IMR-90 (cell line): ENCODE data around the gene DPH7. TPM values are rescaled to one million over a fixed set of nuclear protein-coding genes. Genes with fewer than 3 reads are reported as not detected.

ENCODE experiments used
- ATAC-seq: fragments of 200-7000 bp; cut with Tn5 transposase; 2 replicates; pipeline ENCODE4 v1.9.1; 2020; ENCODE audit warnings: low read depth, mild to moderate bottlenecking, moderate library complexity
- BruUV-seq: library from RNA; stranded (reverse); fragments of 400-500 nt; replicated peaks from 2 replicates; lab custom pipeline; 2021; lab: Mats Ljungman, UMichigan
- CTCF ChIA-PET: fragments of 300-600 bp; formaldehyde crosslinking; extraction: SDS; loops from one replicate; lab custom pipeline; 2021; ENCODE audit warnings: antibody characterized with exemption; lab: Yijun Ruan, JAX
- POLR2A ChIA-PET: fragments of 300-600 bp; sonication (Branson Sonifier 250); formaldehyde crosslinking; loops from one replicate; lab custom pipeline; 2022; ENCODE audit warnings: antibody characterized with exemption; ENCODE audit not compliant: unreplicated experiment; lab: Charles Lee
- DNase-seq: peaks from one replicate; pipeline ENCODE4 v3.0.0; 2013
- H2AFZ ChIP-seq: replicated peaks from 2 replicates; pipeline ENCODE3; 2013; ENCODE audit warnings: low read length, mild to moderate bottlenecking; ENCODE audit not compliant: poor library complexity
- H2AK5ac ChIP-seq: 2 replicates; pipeline ENCODE4 v1.6.1; 2013; ENCODE audit warnings: low read depth, low read length, inconsistent platforms
- H2AK9ac ChIP-seq: replicated peaks from 2 replicates; pipeline ENCODE3; 2013; ENCODE audit warnings: mild to moderate bottlenecking, low read depth, low read length, moderate library complexity; ENCODE audit not compliant: poor library complexity
- H2BK120ac ChIP-seq: 2 replicates; pipeline ENCODE4 v1.6.1; 2013; ENCODE audit warnings: low read depth, low read length, inconsistent platforms
- H2BK15ac ChIP-seq: 3 replicates; pipeline ENCODE4 v1.6.1; 2013; ENCODE audit warnings: low read depth, low read length, inconsistent platforms
- H2BK20ac ChIP-seq: 2 replicates; pipeline ENCODE4 v1.6.1; 2013; ENCODE audit warnings: low read depth, mild to moderate bottlenecking, inconsistent platforms, low read length, moderate library complexity
- H2BK5ac ChIP-seq: 2 replicates; pipeline ENCODE4 v1.6.1; 2013; ENCODE audit warnings: mild to moderate bottlenecking, low read depth, low read length, inconsistent platforms; ENCODE audit not compliant: poor library complexity, severe bottlenecking
- H3K14ac ChIP-seq: replicated peaks from 2 replicates; pipeline ENCODE4 v1.6.1; 2013; ENCODE audit warnings: low read depth, low read length, inconsistent platforms
- H3K18ac ChIP-seq: 2 replicates; pipeline ENCODE4 v1.6.1; 2013; ENCODE audit warnings: low read depth, low read length, control low read depth
- H3K23ac ChIP-seq: 2 replicates; pipeline ENCODE4 v1.6.1; 2013; ENCODE audit warnings: low read depth, low read length, inconsistent platforms
- H3K27ac ChIP-seq: 2 replicates; pipeline ENCODE4 v1.5.1; 2013; ENCODE audit warnings: mild to moderate bottlenecking, control low read depth, low read length; ENCODE audit not compliant: insufficient read depth
- H3K27me3 ChIP-seq: 2 replicates; pipeline ENCODE4 v1.6.1; 2013; ENCODE audit warnings: low read length; ENCODE audit not compliant: control insufficient read depth, insufficient read depth
- H3K36me3 ChIP-seq: 2 replicates; pipeline ENCODE4 v1.6.1; 2013; ENCODE audit warnings: low read length, mixed read lengths; ENCODE audit not compliant: control insufficient read depth, insufficient read depth
- H3K4ac ChIP-seq: 2 replicates; pipeline ENCODE4 v1.6.1; 2013; ENCODE audit warnings: low read depth, low read length, inconsistent platforms
- H3K4me1 ChIP-seq: 2 replicates; pipeline ENCODE4 v1.6.1; 2013; ENCODE audit warnings: low read length, mixed read lengths; ENCODE audit not compliant: control insufficient read depth, insufficient read depth
- H3K4me2 ChIP-seq: 2 replicates; pipeline ENCODE4 v1.6.1; 2013; ENCODE audit warnings: low read depth, mild to moderate bottlenecking, control low read depth, low read length, moderate library complexity
- H3K4me3 ChIP-seq: 2 replicates; pipeline ENCODE4 v1.5.1; 2013; ENCODE audit warnings: low read depth, mild to moderate bottlenecking, control low read depth, low read length, moderate library complexity; ENCODE audit not compliant: insufficient read depth
- H3K56ac ChIP-seq: 2 replicates; pipeline ENCODE4 v1.6.1; 2013; ENCODE audit warnings: low read length, inconsistent platforms; ENCODE audit not compliant: insufficient read depth; ENCODE audit errors: extremely low read depth
- H3K79me1 ChIP-seq, 2 experiments: 2 replicates each; pipeline ENCODE4 v1.6.1; 2013; ENCODE audit warnings: low read length in 2 of 2, inconsistent platforms in 1 of 2, low read depth in 1 of 2
- H3K9ac ChIP-seq: 2 replicates; pipeline ENCODE4 v1.6.1; 2013; ENCODE audit warnings: low read depth, low read length, control low read depth
- H3K9me1 ChIP-seq: 2 replicates; pipeline ENCODE4 v1.6.1; 2013; ENCODE audit warnings: low read length, inconsistent platforms; ENCODE audit not compliant: insufficient read depth
- H3K9me3 ChIP-seq: 2 replicates; pipeline ENCODE4 v1.6.1; 2013; ENCODE audit warnings: low read length; ENCODE audit not compliant: control insufficient read depth, insufficient read depth
- H4K20me1 ChIP-seq: 2 replicates; pipeline ENCODE4 v1.6.1; 2013; ENCODE audit warnings: low read length, inconsistent platforms; ENCODE audit not compliant: insufficient read depth
- H4K5ac ChIP-seq: 2 replicates; pipeline ENCODE4 v1.6.1; 2013; ENCODE audit warnings: mild to moderate bottlenecking, low read depth, low read length, control low read depth
- H4K8ac ChIP-seq, 2 experiments: 2 replicates each; pipeline ENCODE4 v1.6.1; 2013; ENCODE audit warnings: low read depth in 2 of 2, low read length in 2 of 2, control low read depth in 1 of 2, inconsistent platforms in 1 of 2
- H4K91ac ChIP-seq: 2 replicates; pipeline ENCODE4 v1.6.1; 2013; ENCODE audit warnings: low read depth, low read length, inconsistent platforms; ENCODE audit not compliant: insufficient read depth
- BHLHE40 ChIP-seq: fragments of 150-350 bp; IDR thresholded peaks from 2 replicates; pipeline ENCODE4 v1.6.1; 2016; ENCODE audit warnings: mild to moderate bottlenecking, low read depth, low read length
- CEBPB ChIP-seq: IDR thresholded peaks from 2 replicates; pipeline ENCODE4 v1.6.1; 2012; ENCODE audit warnings: low read depth, low read length, improper control_type of control experiment
- CHD1 ChIP-seq: IDR thresholded peaks from 2 replicates; pipeline ENCODE4 v1.6.1; 2012; ENCODE audit warnings: low read depth, low read length, improper control_type of control experiment
- FOS ChIP-seq: fragments of 150-350 bp; IDR thresholded peaks from 2 replicates; pipeline ENCODE4 v1.6.1; 2016; ENCODE audit warnings: low read depth, low read length
- MAFK ChIP-seq: IDR thresholded peaks from 2 replicates; pipeline ENCODE4 v1.6.1; 2012; ENCODE audit warnings: low read depth, low read length, improper control_type of control experiment
- MAZ ChIP-seq: IDR thresholded peaks from 2 replicates; pipeline ENCODE4 v1.6.1; 2012; ENCODE audit warnings: low read depth, mild to moderate bottlenecking, low read length, improper control_type of control experiment, moderate library complexity, borderline replicate concordance
- MXI1 ChIP-seq: IDR thresholded peaks from 2 replicates; pipeline ENCODE4 v1.6.1; 2012; ENCODE audit warnings: low read depth, mild to moderate bottlenecking, low read length, moderate library complexity, borderline replicate concordance
- NFE2L2 ChIP-seq: fragments of 150-350 bp; IDR thresholded peaks from 2 replicates; pipeline ENCODE4 v1.6.1; 2016; ENCODE audit warnings: low read depth, mild to moderate bottlenecking, low read length
- POLR2A ChIP-seq: IDR thresholded peaks from 2 replicates; pipeline ENCODE4 v1.6.1; 2012; ENCODE audit warnings: mild to moderate bottlenecking, low read depth, low read length
- RAD21 ChIP-seq: IDR thresholded peaks from 2 replicates; pipeline ENCODE4 v1.6.1; 2012; ENCODE audit warnings: low read length, improper control_type of control experiment
- RCOR1 ChIP-seq: IDR thresholded peaks from 2 replicates; pipeline ENCODE4 v1.6.1; 2012; ENCODE audit warnings: mild to moderate bottlenecking, low read length, improper control_type of control experiment; ENCODE audit not compliant: insufficient replicate concordance
- RFX5 ChIP-seq: IDR thresholded peaks from 2 replicates; pipeline ENCODE4 v1.8.0; 2012; ENCODE audit warnings: low read depth, mild to moderate bottlenecking, low read length, moderate library complexity
- SMC3 ChIP-seq: fragments of 150-350 bp; IDR thresholded peaks from 2 replicates; pipeline ENCODE4 v1.6.1; 2016; ENCODE audit warnings: low read depth, mild to moderate bottlenecking, antibody characterized with exemption, low read length, moderate library complexity
- WGBS, 2 experiments: methylation state at CpG; one replicate each; pipeline versions ENCODE4 v1.1.5 to v1.1.7; 2013; ENCODE audit warnings: missing lambda C conversion rate in 2 of 2; ENCODE audit not compliant: insufficient read length in 1 of 2; ENCODE audit errors: extremely low coverage in 2 of 2; 5-methylcytosine and 5-hydroxymethylcytosine counted together
- dilution Hi-C: fragments of 300-500 bp; cut with HindIII; formaldehyde crosslinking; loops from one replicate; pipeline ENCODE4 v1.14.3; 2018; ENCODE audit warnings: low sequenced_read_pairs; ENCODE audit not compliant: unreplicated experiment
- in situ Hi-C: fragments of 300-500 bp; cut with MboI; formaldehyde crosslinking; loops from 3 replicates; pipeline ENCODE4 v1.14.3; 2019; ENCODE audit warnings: low sequenced_read_pairs, inconsistent platforms, mixed read lengths
- intact Hi-C: fragments of 100-400 bp; cut with micrococcal nuclease; formaldehyde crosslinking; loops from 2 replicates; pipeline ENCODE4 v1.10.0; 2022
- polyA plus RNA-seq, 3 experiments: library from polyadenylated mRNA; depleted of rRNA; stranded (reverse); fragments of >200 nt; gene quantifications; 2 replicates each; pipeline ENCODE4 v1.2.3, GENCODE V29; 2012; ENCODE audit warnings: low replicate concordance in 1 of 3
- total RNA-seq: library from RNA; depleted of rRNA; stranded (reverse); fragments of >200 nt; gene quantifications from 2 replicates; pipeline ENCODE4 v1.2.3, GENCODE V29; 2012
- TF ChIP-seq, protein P1 (sequence below): fragments of 150-350 bp; IDR thresholded peaks from 2 replicates; pipeline ENCODE4 v1.6.1; 2016; ENCODE audit warnings: low read depth, mild to moderate bottlenecking, low read length, moderate library complexity, borderline replicate concordance
- TF ChIP-seq, protein P2 (sequence below): fragments of 150-350 bp; IDR thresholded peaks from 2 replicates; pipeline ENCODE4 v1.6.1; 2017; ENCODE audit warnings: mild to moderate bottlenecking, antibody characterized with exemption, low read length, low read depth
- TF ChIP-seq, protein P3 (sequence below): conservative IDR thresholded peaks from 2 replicates; pipeline ENCODE4 v1.5.1; 2012; ENCODE audit warnings: mild to moderate bottlenecking, low read depth, low read length, improper control_type of control experiment

The DPH7 gene
- total and polyA plus RNA-seq, 2 of the 4 experiments (the other 2 are of a cell fraction): 12.5 to 33.7 TPM

DNA sequence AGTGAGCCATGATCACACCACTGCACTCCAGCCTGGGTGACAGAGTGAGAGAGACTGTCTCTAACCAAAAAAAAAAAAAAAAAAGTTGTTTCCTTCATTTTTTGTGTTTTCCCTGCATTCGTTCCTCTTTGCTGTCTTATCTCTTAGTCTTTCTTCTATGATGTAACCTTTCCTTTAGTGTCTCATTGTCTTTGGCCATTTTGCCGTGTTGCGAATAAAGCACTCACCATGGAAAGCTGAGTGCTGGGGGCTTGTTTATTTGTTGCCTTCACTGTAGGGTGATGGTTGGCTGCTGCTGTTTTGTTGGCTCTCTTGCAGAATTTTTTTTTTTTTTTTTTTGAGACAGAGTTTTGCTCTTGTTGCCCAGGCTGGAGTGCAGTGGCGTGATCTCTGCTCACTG lies 47.7 kb upstream of the DPH7 start:
- intact Hi-C loops: no loop called here
- peaks cover 77% of the 10 kb centered on the region for H4K20me1 ChIP-seq
- WGBS, 2 experiments: no CpG with 5 or more reads among the region's 4 CpGs
- no peak overlapping the region for H2BK5ac ChIP-seq
- H3K27me3 ChIP-seq: no peaks in the 10 kb centered on the region
- in situ Hi-C loops: no loop called here
- no peak overlapping the region for H3K9ac ChIP-seq
- H3K4me2 ChIP-seq: no peak overlapping the region
- peaks cover 8% of the 10 kb centered on the region for H3K4me1 ChIP-seq
- no peak overlapping the region for H3K18ac ChIP-seq
- TF ChIP-seq RFX5: no peak
- no peak for TF ChIP-seq MXI1
- TF ChIP-seq SMC3: no peak
- no peak for TF ChIP-seq RAD21
- no peak for TF ChIP-seq MAZ
- TF ChIP-seq CEBPB: no peak
- TF ChIP-seq MAFK: no peak
- TF ChIP-seq NFE2L2: no peak
- TF ChIP-seq, protein P1, sequence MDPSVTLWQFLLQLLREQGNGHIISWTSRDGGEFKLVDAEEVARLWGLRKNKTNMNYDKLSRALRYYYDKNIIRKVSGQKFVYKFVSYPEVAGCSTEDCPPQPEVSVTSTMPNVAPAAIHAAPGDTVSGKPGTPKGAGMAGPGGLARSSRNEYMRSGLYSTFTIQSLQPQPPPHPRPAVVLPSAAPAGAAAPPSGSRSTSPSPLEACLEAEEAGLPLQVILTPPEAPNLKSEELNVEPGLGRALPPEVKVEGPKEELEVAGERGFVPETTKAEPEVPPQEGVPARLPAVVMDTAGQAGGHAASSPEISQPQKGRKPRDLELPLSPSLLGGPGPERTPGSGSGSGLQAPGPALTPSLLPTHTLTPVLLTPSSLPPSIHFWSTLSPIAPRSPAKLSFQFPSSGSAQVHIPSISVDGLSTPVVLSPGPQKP: no peak
- no peak for TF ChIP-seq BHLHE40
- no peak for TF ChIP-seq FOS
- no peak for TF ChIP-seq POLR2A
- TF ChIP-seq RCOR1: no peak
- TF ChIP-seq, protein P2, sequence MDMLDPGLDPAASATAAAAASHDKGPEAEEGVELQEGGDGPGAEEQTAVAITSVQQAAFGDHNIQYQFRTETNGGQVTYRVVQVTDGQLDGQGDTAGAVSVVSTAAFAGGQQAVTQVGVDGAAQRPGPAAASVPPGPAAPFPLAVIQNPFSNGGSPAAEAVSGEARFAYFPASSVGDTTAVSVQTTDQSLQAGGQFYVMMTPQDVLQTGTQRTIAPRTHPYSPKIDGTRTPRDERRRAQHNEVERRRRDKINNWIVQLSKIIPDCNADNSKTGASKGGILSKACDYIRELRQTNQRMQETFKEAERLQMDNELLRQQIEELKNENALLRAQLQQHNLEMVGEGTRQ: no peak
- TF ChIP-seq, protein P3, sequence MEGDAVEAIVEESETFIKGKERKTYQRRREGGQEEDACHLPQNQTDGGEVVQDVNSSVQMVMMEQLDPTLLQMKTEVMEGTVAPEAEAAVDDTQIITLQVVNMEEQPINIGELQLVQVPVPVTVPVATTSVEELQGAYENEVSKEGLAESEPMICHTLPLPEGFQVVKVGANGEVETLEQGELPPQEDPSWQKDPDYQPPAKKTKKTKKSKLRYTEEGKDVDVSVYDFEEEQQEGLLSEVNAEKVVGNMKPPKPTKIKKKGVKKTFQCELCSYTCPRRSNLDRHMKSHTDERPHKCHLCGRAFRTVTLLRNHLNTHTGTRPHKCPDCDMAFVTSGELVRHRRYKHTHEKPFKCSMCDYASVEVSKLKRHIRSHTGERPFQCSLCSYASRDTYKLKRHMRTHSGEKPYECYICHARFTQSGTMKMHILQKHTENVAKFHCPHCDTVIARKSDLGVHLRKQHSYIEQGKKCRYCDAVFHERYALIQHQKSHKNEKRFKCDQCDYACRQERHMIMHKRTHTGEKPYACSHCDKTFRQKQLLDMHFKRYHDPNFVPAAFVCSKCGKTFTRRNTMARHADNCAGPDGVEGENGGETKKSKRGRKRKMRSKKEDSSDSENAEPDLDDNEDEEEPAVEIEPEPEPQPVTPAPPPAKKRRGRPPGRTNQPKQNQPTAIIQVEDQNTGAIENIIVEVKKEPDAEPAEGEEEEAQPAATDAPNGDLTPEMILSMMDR: no peak
- TF ChIP-seq CHD1: no peak
- DNase-seq (no peak), ATAC-seq (no peak)
- ChIA-PET CTCF (no interaction called here), POLR2A (no interaction called here)
- no peak overlapping the region for H3K23ac ChIP-seq
- H3K4me3 ChIP-seq: no peak overlapping the region
- H3K9me1 ChIP-seq: peaks cover 10% of the 10 kb centered on the region
- dilution Hi-C loops: no loop called here
- no peak overlapping the region for H2BK20ac ChIP-seq
- H2AFZ ChIP-seq: no peak overlapping the region
- no peak overlapping the region for H4K8ac ChIP-seq
- H2BK120ac ChIP-seq: no peak overlapping the region
- peaks cover 9 to 67% of the 10 kb centered on the region in 2 experiments; a peak in 2 of 4 replicates for H3K79me1 ChIP-seq
- no peak overlapping the region for H3K27ac ChIP-seq
- BruUV-seq: no TSS peak
- no peak overlapping the region for H4K5ac ChIP-seq
- H3K4ac ChIP-seq: no peak overlapping the region
- H3K36me3 ChIP-seq: 0 out of 2 replicates have a peak, but pooled peaks cover 1% of the 10 kb centered on the region
- H2AK9ac ChIP-seq: no peak overlapping the region
- no peak overlapping the region for H2AK5ac ChIP-seq
- H3K14ac ChIP-seq: no peak overlapping the region
- H3K56ac ChIP-seq: no peak overlapping the region
- no peaks in the 10 kb centered on the region for H3K9me3 ChIP-seq
- no peak overlapping the region for H2BK15ac ChIP-seq
- no peak overlapping the region for H4K91ac ChIP-seq
